H9 (cell line): ENCODE measurements around the gene ANKMY1. TPM values are rescaled to one million over a fixed set of nuclear protein-coding genes. Genes with fewer than 3 reads are reported as not detected.
A peak's percentile ranks its signal among the peaks of the same experiment; 100 is the strongest.

Experiments
- DNase-seq: peaks from one replicate; pipeline ENCODE4 v3.0.0-alpha.2; 2017
- H2AFZ ChIP-seq: one replicate; pipeline ENCODE4 v1.6.1; 2013; ENCODE audit warnings: mild to moderate bottlenecking, low read length, control low read depth, moderate library complexity
- H2AK5ac ChIP-seq: 2 replicates; pipeline ENCODE4 v1.6.1; 2013; ENCODE audit warnings: low read length, control low read depth, mixed read lengths; ENCODE audit not compliant: insufficient read length
- H2BK120ac ChIP-seq: one replicate; pipeline ENCODE4 v1.6.1; 2013; ENCODE audit warnings: low read depth, mild to moderate bottlenecking, low read length, control low read depth, inconsistent platforms; ENCODE audit not compliant: poor library complexity, severe bottlenecking
- H2BK12ac ChIP-seq: 2 replicates; pipeline ENCODE4 v1.6.1; 2013; ENCODE audit warnings: low read length, control low read depth, mixed read lengths, low read depth; ENCODE audit not compliant: insufficient read length
- H2BK15ac ChIP-seq: 2 replicates; pipeline ENCODE4 v1.6.1; 2013; ENCODE audit warnings: low read depth, low read length, control low read depth
- H2BK20ac ChIP-seq: one replicate; pipeline ENCODE4 v1.6.1; 2013; ENCODE audit warnings: low read depth, mild to moderate bottlenecking, low read length, control low read depth, inconsistent platforms; ENCODE audit not compliant: poor library complexity, severe bottlenecking
- H2BK5ac ChIP-seq: 2 replicates; pipeline ENCODE4 v1.6.1; 2013; ENCODE audit warnings: low read length, control low read depth, mixed read lengths; ENCODE audit not compliant: insufficient read length
- H3K14ac ChIP-seq: 2 replicates; pipeline ENCODE4 v1.6.1; 2013; ENCODE audit warnings: low read length, control low read depth; ENCODE audit not compliant: insufficient read depth
- H3K18ac ChIP-seq: 2 replicates; pipeline ENCODE4 v1.6.1; 2013; ENCODE audit warnings: low read depth, mild to moderate bottlenecking, mixed read lengths, low read length, control low read depth; ENCODE audit not compliant: insufficient read length
- H3K23ac ChIP-seq: 2 replicates; pipeline ENCODE4 v1.6.1; 2013; ENCODE audit warnings: low read length, control low read depth, mixed read lengths, low read depth; ENCODE audit not compliant: insufficient read length
- H3K23me2 ChIP-seq: 2 replicates; pipeline ENCODE4 v1.6.1; 2013; ENCODE audit warnings: low read depth, mild to moderate bottlenecking, mixed read lengths, low read length, control low read depth; ENCODE audit not compliant: insufficient read length, poor library complexity, severe bottlenecking
- H3K27ac ChIP-seq: 2 replicates; pipeline ENCODE4 v1.5.1; 2013; ENCODE audit warnings: low read length, control low read depth, mixed read lengths, low read depth; ENCODE audit not compliant: insufficient read length
- H3K27me3 ChIP-seq: 2 replicates; pipeline ENCODE4 v1.6.1; 2013; ENCODE audit warnings: low read length, control low read depth, inconsistent platforms; ENCODE audit not compliant: insufficient read depth
- H3K4ac ChIP-seq: 2 replicates; pipeline ENCODE4 v1.6.1; 2013; ENCODE audit warnings: low read depth, mild to moderate bottlenecking, control low read depth, inconsistent platforms, low read length, moderate library complexity
- H3K4me1 ChIP-seq: 2 replicates; pipeline ENCODE4 v1.6.1; 2013; ENCODE audit warnings: low read length, control low read depth, inconsistent platforms; ENCODE audit not compliant: insufficient read depth
- H3K4me2 ChIP-seq: 2 replicates; pipeline ENCODE4 v1.6.1; 2013; ENCODE audit warnings: low read length, control low read depth, mixed read lengths; ENCODE audit not compliant: insufficient read length, insufficient read depth
- H3K56ac ChIP-seq: 2 replicates; pipeline ENCODE4 v1.6.1; 2013; ENCODE audit warnings: low read depth, mild to moderate bottlenecking, mixed read lengths, low read length, control low read depth; ENCODE audit not compliant: insufficient read length
- H3K79me1 ChIP-seq: 2 replicates; pipeline ENCODE4 v1.6.1; 2013; ENCODE audit warnings: low read depth, mild to moderate bottlenecking, moderate library complexity, low read length, control low read depth, inconsistent platforms; ENCODE audit not compliant: insufficient read depth, poor library complexity, severe bottlenecking
- H3K79me2 ChIP-seq: 2 replicates; pipeline ENCODE4 v1.6.1; 2013; ENCODE audit warnings: low read length, control low read depth, inconsistent platforms; ENCODE audit not compliant: insufficient read depth
- H3K9ac ChIP-seq: 2 replicates; pipeline ENCODE4 v1.6.1; 2013; ENCODE audit warnings: low read length, control low read depth, mixed read lengths; ENCODE audit not compliant: insufficient read length; ENCODE audit errors: extremely low read depth
- H3K9me3 ChIP-seq: one replicate; pipeline ENCODE4 v1.6.1; 2013; ENCODE audit warnings: low read depth, low read length, inconsistent platforms; ENCODE audit not compliant: control insufficient read depth
- H3T11ph ChIP-seq: one replicate; pipeline ENCODE4 v1.6.1; 2013; ENCODE audit warnings: mild to moderate bottlenecking, low read length, control low read depth, inconsistent platforms
- H4K20me1 ChIP-seq: one replicate; pipeline ENCODE4 v1.6.1; 2013; ENCODE audit not compliant: control insufficient read depth, insufficient read length, insufficient read depth
- H4K5ac ChIP-seq: 2 replicates; pipeline ENCODE4 v1.6.1; 2013; ENCODE audit warnings: low read depth, mild to moderate bottlenecking, mixed read lengths, low read length, control low read depth; ENCODE audit not compliant: insufficient read length
- H4K8ac ChIP-seq: replicated peaks from 2 replicates; pipeline ENCODE4 v1.6.1; 2013; ENCODE audit warnings: low read length, control low read depth, mixed read lengths, low read depth; ENCODE audit not compliant: insufficient read length
- H4K91ac ChIP-seq: 2 replicates; pipeline ENCODE4 v1.6.1; 2013; ENCODE audit warnings: low read depth, mild to moderate bottlenecking, moderate library complexity, mixed read lengths, low read length, control low read depth; ENCODE audit not compliant: insufficient read length
- H3K27ac Mint-ChIP-seq, 3 experiments: 2 replicates in 2 of 3; 3 replicates in 1 of 3; pipeline ENCODE4 v1.8.0; 2020 to 2021; ENCODE audit warnings: mixed read lengths in 3 of 3, mild to moderate bottlenecking in 1 of 3, moderate library complexity in 1 of 3
- H3K27me3 Mint-ChIP-seq: 2 replicates; pipeline ENCODE4 v1.8.0; 2021; ENCODE audit warnings: low read depth, mild to moderate bottlenecking, moderate library complexity, mixed read lengths
- H3K36me3 Mint-ChIP-seq, 3 experiments: 2 replicates in 2 of 3; 3 replicates in 1 of 3; pipeline ENCODE4 v1.8.0; 2020 to 2021; ENCODE audit warnings: low read depth in 3 of 3, mixed read lengths in 3 of 3; ENCODE audit not compliant: insufficient read depth in 1 of 3
- H3K4me1 Mint-ChIP-seq, 2 experiments: 2 replicates each; pipeline ENCODE4 v1.8.0; 2020; ENCODE audit warnings: mixed read lengths in 2 of 2
- H3K4me3 Mint-ChIP-seq, 2 experiments: 2 replicates in 1 of 2; 3 replicates in 1 of 2; pipeline ENCODE4 v1.8.0; 2020 to 2021; ENCODE audit warnings: mild to moderate bottlenecking in 2 of 2, mixed read lengths in 2 of 2, moderate library complexity in 1 of 2
- H3K9me3 Mint-ChIP-seq, 2 experiments: 2 replicates in 1 of 2; 3 replicates in 1 of 2; pipeline ENCODE4 v1.8.0; 2020; ENCODE audit warnings: mild to moderate bottlenecking in 2 of 2, mixed read lengths in 2 of 2, moderate library complexity in 1 of 2
- WGBS: extraction: QIAGEN DNeasy Blood & Tissue Kit; methylation state at CpG from one replicate; pipeline ENCODE4 v1.1.7; 2013; ENCODE audit warnings: missing lambda C conversion rate, low lambda C conversion rate, mixed read lengths; ENCODE audit not compliant: insufficient read length; ENCODE audit errors: extremely low coverage; 5-methylcytosine and 5-hydroxymethylcytosine counted together
- total RNA-seq: library from RNA; stranded (reverse); gene quantifications from 2 replicates; pipeline ENCODE4 v1.2.1, GENCODE V29; 2021
- TF ChIP-seq, protein P1 (sequence below): fragments of 200-600 bp; sonication (generic); conservative IDR thresholded peaks from 3 replicates; pipeline ENCODE4 v1.8.0; 2021; ENCODE audit warnings: antibody characterized with exemption, mild to moderate bottlenecking

The ANKMY1 gene
- total RNA-seq, 1 experiment from 2014 or later, result 13.7 TPM

DNA sequence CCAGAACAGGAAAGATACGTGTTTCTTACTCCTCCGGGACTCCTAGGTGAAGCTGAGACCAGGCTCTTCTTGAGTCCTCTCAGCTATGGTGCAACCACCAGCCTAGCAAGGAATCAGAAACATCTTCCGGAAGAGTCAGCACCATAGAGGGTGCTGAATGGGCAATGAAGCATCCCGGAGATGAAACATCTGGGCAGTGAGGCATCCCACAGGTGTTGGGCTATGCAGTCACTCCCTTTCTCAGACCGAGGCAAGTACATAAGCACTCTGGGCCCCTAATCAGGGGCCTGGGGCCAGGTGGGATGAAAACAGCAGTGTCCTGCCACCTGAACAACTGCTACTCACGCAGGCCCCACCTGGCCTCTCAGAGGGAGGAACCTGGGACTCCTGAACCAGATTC is 27.3 kb upstream of the ANKMY1 start:
- Histone ChIP-seq H3K9ac (no peak overlapping the region), H3K23me2 (peaks cover 14% of the 10 kb centered on the region), H3K79me1 (peaks cover 5% of the 10 kb centered on the region), H4K8ac (no peak overlapping the region), H2BK5ac (no peak overlapping the region), H3K14ac (no peak overlapping the region), H2AFZ (no peak overlapping the region), H2AK5ac (no peak overlapping the region), H3K27ac (no peak overlapping the region), H2BK20ac (no peak overlapping the region), H3K4ac (no peak overlapping the region), H2BK15ac (no peak overlapping the region), H4K91ac (no peak overlapping the region), H3K23ac (no peak overlapping the region), H3K79me2 (peaks cover 13% of the 10 kb centered on the region), H3K27me3 (no peaks in the 10 kb centered on the region), H3K9me3 (no peaks in the 10 kb centered on the region), H3T11ph (no peak overlapping the region), H4K5ac (no peak overlapping the region), H3K56ac (no peak overlapping the region), H3K4me2 (peak overlapping the region; percentile 77), H2BK120ac (no peak overlapping the region), H3K4me1 (peaks cover 12% of the 10 kb centered on the region), H3K18ac (no peak overlapping the region), H2BK12ac (no peak overlapping the region), H4K20me1 (no peaks in the 10 kb centered on the region)
- TF ChIP-seq, protein P1, sequence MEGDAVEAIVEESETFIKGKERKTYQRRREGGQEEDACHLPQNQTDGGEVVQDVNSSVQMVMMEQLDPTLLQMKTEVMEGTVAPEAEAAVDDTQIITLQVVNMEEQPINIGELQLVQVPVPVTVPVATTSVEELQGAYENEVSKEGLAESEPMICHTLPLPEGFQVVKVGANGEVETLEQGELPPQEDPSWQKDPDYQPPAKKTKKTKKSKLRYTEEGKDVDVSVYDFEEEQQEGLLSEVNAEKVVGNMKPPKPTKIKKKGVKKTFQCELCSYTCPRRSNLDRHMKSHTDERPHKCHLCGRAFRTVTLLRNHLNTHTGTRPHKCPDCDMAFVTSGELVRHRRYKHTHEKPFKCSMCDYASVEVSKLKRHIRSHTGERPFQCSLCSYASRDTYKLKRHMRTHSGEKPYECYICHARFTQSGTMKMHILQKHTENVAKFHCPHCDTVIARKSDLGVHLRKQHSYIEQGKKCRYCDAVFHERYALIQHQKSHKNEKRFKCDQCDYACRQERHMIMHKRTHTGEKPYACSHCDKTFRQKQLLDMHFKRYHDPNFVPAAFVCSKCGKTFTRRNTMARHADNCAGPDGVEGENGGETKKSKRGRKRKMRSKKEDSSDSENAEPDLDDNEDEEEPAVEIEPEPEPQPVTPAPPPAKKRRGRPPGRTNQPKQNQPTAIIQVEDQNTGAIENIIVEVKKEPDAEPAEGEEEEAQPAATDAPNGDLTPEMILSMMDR, result no peak
- Mint-ChIP-seq H3K9me3 (peaks cover 0 to 2% of the 10 kb centered on the region in 2 experiments; a peak in 1 of 5 replicates), H3K27me3 (no peaks in the 10 kb centered on the region; the same call in 1 of the 2 replicates), H3K27ac (peak overlapping the region in 2 of 3 experiments; percentile 25 to 53; a peak in 3 of 7 replicates), H3K4me1 (peaks cover 29 to 33% of the 10 kb centered on the region in 2 experiments), H3K36me3 (peaks cover 2 to 9% (median 5%) of the 10 kb centered on the region in 3 experiments; a peak in 5 of 7 replicates), H3K4me3 (peak overlapping the region; percentile 95 to 97)
- no peak for DNase-seq
- no CpG with 5 or more reads among the region's 6 CpGs for WGBS
